Left forelimb (tissue), 1 donor: ENCODE measurements around the gene C1QTNF5.
"Not testable (repeated sequence)": the region's sequence is repeated elsewhere in the genome, so short reads cannot be mapped to it uniquely, and the experiment has no call there.

Experiments
- DNase-seq: peaks from one replicate; pipeline ENCODE4 v3.0.0-alpha.2; 2018; ENCODE audit warnings: low spot score

The C1QTNF5 gene, protein sequence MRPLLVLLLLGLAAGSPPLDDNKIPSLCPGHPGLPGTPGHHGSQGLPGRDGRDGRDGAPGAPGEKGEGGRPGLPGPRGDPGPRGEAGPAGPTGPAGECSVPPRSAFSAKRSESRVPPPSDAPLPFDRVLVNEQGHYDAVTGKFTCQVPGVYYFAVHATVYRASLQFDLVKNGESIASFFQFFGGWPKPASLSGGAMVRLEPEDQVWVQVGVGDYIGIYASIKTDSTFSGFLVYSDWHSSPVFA

DNA sequence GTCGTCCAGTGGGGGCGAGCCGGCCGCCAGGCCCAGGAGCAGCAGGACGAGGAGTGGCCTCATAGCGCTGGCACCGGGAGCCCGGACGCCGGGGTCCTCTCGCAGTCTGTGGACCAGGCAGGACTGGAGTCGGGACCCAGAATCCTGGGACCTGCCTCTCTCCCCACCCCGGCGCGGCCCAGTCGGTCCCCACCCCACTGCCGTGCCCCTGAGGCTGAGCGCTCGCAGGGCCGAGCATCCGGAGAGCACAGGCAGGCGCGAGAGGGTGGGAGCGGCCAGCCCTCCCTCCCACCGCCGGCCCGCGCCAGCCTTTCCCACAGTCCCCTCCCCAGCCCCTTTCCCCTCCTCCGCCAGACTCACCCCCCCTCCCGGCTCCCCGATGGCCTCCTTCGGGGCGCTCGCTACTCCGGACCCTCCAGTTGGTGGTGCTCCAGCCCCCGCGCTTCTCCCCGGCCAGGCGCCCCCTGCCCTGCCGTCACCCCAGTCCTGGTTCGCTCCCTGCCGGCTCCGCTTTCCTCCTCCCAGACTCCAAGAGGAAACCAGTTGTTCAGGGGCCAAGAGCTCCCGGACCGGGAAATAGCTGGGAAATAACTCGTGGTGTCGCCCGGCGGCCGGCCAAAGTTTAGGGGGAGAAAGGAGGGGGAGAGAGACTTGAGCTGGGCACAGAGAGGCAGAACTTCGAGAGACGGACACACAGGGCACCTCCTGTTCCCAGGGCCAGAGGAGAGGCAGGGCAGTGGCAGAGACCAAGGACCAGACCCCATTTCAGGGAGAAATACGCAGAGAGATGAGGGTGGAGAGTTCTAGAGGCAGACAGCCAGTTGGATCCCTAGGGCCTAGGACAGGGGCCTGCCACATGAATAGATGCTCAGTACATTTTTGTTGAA is at the start of gene C1QTNF5:
TSS of gene C1QTNF5 (minus strand) at position 549 of the 887 bp plus-strand sequence. CDS start at position 63, 486 bp downstream.
- peak; percentile 92 for DNase-seq

DNA sequence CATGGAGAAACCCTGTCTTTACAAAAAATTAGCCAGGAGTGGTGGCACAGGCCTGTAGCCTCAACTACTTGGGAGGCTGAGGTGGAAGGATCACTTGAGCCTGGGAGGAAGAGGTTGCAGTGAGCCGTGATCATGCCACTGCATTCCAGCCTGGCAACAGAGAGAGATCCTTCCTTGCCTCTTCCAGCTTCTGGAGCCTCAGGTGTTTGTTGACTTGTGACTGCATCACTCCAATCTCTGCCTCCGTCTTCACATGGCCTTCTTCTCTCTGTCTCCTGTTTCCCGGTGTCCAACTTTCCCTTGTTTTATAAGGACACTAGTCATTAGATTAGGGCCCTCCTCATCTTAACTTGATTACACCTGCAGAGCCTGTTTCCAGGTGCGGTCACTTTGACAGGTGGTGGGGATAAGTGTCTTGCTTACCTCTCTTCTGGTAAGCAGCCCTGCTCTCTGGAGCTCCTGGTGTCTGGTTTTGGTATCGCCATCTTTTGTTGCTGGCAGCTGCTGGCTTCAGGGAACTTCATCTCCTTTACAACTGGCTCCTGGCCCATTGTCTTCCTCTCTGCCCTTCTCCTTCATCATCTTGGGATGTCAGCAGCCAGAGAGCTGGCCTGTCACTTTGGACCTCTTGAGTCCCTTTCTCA is 49.0 kb upstream of the C1QTNF5 start:
- DNase-seq, result no peak

DNA sequence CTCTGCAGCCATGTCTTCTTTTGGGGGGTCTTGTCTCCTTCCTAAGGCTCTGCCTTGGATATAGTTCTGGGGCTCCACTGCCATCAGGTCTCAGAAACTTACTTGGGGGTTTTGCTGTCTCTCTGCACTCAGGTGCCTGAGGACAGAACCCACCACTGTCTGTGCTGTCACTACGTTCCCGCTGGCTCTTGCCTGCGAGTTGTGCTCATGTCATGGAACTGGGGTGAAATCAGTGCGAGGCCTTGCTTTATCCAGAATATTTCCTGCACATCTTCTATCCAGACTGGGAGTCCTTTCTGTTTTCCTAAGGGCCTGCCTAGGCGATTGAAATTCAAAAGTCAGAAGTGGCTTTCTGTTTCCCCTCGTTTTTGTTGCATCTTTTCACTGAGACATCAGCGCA is 47.4 kb upstream of the C1QTNF5 start:
- no peak for DNase-seq

DNA sequence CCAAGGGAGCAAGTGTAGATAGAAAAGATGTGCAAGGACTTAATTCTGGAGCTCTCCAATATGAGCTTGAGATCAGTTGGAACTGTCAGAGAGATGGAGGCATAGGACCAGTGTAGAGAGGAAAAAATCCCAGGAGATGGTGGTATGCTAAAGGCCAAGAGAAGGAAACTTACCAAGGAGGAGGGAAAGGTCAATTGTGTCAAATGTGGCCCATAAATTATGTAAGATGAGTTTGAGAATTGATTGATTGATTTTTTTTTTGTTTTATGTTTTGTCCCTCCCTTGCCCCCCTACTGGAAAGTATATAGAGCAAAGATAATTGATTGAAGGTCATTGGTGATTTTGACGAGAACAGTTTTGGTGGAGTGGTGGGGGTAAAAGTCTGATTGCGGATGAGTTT is 43.6 kb upstream of the C1QTNF5 start:
- DNase-seq, result no peak

DNA sequence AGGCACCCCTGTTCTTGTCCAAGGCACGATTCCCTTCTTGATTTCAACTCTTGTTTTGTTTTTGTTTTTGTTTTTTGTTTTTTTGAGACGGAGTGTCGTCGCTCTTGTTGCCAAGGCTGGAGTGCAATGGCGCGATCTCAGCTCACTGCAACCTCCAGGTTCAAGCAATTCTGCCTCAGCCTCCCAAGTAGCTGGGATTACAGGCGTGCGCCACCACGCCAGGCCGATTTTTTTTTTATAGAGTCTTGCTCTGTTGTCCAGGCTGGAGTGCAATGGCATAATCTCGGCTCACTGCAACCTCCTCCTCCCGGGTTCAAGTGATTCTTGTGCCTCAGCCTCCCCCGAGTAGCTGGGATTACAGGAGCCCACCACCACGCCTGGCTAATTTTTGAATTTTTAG is 41.8 kb upstream of the C1QTNF5 start:
- DNase-seq, result not testable (repeated sequence)

DNA sequence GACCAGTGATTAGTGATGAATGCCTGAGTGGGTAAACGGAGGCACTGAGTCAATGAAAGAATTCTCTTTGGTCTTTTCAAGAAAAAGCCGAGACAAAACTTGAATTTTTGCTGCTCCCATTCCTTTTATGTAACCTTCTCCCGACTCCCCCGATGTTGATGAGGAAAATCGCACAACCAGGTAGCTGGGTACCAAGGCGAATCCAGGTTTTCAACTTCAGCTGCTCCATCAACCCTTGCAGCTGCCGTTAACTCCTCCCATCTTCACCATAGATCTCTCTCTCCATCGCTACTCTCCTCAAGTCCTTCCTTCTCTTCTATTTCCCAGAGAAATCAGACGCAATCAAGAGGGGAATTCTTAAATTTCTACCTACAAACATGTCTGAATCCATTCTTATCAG is 41.4 kb upstream of the C1QTNF5 start:
- DNase-seq, result no peak

DNA sequence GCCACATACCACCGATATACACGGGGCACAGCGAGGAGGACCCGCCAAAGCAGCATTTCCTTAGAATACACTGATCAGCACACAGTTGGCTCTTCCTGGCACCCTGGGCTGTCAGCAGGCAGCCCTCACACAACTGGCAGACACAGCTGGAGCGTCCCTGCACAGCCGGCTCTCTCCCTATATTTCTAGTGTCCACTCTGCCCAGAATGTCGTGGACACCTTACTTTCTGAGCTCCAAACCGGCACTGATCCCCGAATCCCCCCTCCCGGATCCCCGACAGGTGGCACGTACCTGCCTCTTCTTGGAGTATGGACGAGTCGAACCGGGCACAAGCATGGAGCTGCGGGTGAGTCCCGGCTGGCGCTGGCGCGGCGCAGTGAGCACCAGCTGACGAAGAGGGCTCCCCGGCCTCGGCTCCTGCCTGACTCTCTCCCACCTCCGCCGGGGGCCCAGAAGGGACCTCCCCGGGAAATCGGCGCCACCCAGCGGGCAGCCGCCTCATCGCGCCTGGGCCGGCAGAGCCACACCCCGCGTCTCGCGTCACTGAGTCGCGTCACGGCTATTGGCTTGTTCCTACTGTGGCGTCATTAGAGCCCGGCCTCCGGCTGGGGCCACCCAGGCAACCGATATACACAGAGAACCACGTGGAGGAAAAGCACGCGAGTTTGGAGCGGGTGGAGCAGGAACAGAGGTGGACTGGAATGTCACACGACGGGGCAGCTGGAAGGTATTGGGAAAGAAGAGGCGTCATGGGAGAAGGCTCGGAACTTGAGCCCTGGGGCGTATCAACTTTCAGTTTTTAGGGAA is 40.7 kb upstream of the C1QTNF5 start, which contains the start of gene USP2:
TSS of gene USP2 (minus strand) at position 510 of the 808 bp plus-strand sequence. CDS start 8,210 bp downstream, outside the sequence.
- peak; percentile 98 for DNase-seq

DNA sequence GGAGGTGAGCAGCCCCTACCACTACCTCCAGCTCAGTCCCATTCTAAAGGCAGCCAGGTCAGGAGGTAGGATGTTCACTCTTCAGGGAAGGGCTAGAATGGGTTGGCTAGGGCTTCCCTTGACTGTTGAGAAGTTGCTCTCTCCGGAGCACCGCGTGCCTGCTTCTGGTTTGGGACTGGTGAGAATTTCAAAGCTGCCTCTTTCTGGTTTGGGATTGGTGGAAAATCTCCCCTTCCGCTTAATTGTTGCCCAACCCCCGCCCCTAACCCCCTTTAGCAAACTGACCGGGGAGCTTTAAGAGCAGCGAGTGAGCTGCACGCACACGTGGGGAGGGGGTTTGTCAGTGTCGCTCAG is 40.1 kb upstream of the C1QTNF5 start:
- DNase-seq, result peak; percentile 66

DNA sequence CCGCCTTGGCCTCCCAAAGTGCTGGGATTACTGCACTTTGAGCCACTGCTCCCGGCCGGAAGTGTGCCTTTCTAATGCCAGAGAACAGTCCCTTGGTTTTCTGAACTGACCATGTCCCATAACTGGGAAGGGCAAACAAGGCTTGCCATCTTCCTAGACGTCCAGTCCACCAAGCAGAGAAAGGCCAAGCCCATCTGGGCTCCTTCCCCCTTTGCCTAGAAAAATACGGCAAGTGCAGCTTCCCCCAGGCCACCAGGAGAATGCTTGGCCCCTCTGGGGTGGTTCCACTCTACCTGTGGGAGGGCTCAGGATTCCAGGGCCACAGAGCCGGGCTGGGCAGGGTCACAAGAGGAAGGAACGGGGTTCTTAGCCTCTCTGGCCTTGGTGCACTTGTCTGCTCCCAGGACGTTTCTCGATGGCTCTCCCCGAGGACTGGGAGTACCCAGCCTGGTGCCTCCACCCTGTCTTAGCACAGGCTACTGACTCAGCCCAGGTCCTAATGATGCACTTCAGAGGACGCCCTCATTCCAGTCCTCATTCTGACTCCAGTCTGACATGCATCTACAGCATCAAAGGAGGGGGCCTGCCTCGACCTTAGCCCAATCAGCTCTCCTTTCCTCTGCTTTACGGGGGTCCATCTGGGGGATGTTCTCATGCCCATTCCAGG is 39.6 kb upstream of the C1QTNF5 start:
- peak; percentile 60 for DNase-seq

DNA sequence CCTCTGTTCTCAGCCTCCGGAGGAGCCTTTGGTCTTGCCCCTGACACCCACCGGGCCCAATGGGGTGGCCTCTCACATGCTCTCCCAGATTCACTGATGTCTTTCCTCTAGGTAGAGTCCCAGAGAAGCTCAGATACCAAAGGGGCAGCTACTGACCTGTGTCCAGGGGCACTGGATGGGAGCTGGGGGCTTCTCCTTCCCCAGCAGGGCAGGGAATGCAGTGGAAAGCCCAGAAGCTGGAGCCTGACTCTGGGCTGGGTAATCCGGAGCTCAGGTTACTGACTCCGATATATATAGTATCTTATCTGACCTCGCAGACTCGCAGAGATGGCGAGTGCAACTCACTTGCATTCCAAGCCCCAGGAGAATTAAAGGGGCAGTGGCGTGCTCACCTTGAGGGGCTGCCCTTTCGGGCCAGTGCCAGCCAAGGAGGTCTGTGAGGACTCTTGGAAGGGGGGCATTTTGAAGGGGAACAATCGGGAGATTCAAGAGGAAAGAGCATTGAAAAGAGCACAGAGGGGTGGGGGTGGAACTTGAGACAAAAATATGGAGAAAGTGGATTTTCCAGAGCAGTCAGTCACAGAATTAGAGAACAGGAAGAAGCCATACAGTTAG is 38.3 kb upstream of the C1QTNF5 start:
- no peak for DNase-seq

DNA sequence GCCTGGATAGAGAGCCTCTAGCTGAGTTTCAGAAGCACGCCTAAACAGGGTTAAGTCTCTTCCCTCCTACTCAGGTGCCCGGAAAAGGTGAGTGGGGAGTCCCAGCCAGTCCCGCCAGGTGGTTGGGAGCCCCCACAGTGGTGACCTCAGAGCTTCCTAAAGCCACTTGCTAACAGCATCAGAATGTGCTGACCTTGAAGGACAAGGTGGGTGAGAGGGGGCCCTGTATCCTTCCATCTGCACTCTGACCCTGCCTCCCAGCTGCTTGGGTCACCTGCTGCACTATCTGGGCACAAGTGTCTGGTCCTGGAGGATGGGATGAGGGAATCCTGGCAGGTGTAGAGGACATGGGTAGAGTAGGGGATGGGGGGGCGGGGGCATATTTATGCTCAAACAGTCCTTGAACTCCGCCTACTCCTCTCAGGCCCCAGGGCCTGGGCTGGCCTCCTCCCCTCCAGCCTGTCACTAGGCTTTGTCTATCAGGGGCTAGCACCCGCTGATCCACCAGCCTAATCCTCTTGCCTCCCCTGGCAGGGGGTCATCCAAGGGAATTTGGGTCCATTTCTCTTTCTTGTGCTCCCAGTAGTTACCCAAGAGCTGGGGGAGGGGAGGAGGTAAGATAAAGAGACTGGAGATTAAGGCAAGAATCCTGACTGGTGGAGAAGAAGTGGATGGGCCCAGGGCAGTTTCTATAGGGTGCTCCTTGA is 37.4 kb upstream of the C1QTNF5 start:
- no peak for DNase-seq

DNA sequence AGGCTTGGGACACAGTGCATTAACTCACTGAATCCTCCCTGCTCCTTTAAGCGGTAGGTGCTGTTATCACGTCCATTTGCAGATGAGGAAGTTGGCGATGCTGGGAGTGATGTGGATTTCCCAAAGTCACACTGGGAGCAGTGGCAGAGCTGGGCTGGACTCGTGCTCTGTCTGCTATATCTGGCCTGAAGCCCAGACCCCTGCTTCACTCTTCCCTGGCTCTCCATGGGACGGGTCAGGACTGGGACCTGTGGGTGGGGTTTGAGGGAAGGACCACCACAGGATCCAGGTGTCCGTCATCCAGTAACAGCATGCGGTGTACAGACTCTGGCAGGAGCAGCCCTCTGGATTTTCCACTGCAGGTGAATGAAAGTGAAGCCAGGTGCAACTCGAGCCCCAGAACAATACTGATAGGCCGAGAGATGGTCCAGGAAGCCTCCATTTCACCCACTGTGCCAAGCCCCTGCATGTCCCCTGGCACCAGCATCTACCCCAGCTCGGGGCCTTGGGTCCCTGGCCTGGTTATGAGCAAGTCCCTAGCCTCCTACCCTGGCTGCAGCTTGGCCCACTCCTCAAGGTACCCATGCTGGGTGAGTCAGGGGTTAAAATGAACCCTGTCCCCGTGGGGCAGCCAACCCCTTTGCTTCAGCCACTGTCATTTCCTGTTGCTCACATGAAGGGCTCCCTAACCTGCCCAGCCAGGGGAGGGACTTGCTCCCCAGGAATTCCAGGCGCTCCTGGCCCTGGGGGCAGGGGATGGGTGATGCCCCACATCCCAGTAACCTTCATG is 36.6 kb upstream of the C1QTNF5 start:
- peak; percentile 60 for DNase-seq

DNA sequence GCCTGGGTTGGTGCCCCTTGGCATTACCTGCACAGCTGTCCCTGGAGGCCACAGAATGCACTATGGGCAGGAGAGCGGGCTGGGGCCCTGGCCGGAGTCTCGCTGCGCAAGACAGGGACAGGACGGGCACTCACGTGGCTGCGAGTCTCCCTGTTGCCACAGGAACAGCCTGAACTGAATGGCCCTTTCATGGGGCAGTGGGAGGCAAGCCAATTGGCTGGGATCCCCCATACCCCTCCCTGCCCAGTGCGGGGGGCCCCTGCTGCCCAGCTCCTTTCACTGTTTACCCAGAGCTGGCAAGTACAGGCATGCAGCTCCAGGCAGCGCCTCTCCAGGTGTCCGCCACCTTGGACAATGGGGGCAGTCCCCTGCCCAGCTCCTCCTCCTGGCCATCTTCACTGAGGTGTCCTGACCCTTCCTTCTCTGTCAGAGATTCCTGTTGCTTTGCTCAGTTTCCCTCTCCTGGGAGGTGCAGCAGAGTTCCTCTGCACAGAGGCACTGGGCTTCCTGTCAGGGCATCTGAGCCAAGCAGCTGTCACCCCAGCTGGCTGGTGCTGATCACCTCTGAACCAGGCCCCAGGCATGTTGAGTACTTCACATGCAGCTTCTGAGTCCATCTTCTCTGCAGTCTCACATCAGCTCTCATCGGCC is 35.6 kb upstream of the C1QTNF5 start:
- DNase-seq, result peak; percentile 77

DNA sequence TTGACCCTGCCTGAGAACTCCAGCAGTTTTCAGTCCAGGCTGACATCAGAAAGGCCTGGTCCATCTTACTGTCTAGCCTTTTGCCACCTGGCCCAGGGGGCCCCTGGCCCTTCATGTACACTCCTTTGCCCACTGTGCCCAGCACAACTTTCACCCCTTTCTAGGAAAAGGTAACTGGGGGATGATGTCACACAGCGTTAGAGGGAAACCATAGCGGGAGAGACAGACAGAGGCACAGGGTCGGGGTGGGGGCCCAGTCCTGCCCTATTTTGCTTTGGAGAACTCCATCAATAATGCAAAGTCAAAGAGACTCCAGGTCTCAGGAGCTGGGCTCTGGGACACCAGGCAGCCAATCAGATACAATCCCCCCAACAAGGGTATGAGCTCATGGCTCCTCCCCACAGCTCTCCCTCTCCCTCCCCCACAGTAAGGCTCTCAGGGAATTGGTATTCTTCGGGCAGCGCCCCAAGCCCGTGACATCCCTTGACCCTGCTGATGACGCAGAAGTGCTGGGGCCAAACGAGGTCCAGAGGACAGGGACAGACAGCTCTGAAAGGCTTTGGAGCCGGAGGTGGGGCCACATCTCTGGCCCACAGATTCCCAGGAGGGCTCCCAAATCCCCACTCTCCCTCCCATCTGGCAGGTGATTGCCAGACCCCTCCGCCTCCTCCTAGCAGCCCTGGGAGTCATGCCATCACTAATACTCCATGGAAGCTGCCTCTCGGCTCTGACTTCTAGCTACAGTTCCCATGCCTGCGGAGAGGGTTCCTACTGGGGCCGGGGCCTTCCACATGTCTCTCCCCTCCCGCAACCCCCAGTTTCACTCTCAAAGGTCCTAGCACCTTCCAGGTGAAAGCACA is 34.9 kb upstream of the C1QTNF5 start:
- peak; percentile 64 for DNase-seq

DNA sequence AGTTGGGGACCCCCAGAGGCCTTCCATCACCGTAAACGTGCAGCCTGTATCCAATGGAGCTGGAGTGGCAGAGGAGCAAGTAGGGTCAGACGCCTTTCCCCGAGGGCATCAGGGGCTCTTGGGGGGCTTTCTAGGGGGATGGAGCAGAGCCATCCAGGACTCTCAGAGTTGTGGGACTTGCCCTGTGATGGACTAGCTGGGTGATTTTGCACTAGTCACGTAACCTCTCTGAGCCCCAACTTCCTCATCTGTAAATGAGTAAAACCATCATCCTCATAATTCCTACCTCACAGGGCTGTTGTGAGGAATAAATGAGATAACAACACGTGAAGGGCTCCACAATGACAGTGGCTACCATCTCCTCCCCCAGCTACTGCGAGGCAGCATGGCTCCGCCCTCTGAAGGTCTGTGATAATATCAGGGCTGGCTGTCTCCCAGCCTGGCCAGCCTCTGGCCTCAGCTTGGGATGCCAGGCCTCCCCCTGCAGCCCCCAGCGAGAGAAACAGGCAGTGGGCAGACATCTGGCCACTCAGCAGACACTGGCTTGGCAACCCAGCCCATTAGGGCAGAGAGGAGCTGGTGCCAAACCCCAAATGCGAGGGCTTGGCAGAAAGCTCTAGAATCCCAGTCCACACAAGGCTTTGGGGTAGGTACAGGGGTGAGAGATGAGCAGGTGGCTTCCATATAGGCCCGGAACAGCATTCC is 34.1 kb upstream of the C1QTNF5 start:
- peak; percentile 63 for DNase-seq

DNA sequence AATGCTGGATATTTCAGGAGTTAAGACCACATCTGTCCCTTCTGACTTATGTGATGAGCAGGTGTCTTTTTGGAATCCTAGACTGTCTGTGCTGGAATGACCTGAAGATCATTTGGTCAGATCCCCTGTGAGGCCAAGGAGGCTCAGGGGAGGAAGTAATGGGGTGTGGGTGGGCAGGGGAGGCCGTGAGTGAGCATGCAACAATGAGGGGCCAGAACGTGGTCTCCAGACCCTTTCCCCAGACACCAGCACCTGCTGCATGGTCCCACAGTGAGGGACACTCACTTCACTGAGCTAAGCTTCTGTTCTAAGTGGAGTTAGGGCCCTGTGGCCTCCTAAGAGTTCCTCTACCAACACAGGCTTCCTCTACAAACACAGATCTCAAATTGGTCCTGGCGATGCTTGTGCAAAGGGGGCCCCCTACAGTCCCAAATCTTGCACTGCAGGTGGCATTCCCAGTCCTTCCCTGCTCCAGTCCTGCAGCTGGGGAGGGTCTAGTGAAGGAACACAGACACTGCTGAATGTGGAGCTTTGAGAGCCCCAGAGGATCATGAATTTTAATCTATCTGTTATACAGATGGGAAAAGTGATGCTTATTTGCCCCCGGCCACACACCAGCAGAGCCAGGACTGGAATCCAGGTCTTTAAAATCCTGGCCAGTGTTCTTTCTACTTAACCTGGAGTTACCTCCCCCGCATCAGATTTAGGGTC is 33.4 kb upstream of the C1QTNF5 start:
- DNase-seq, result peak; percentile 86
